ENCODE data around the gene GGA1.

- no peak for TF ChIP-seq POLR2AphosphoS5 (IDR thresholded peaks at IDR 0.05; ENCODE audit: low read depth, low read length)
- TF ChIP-seq POLR2A (IDR thresholded peaks at IDR 0.05; ENCODE audit: low read depth, low read length) = no peak
- no peak for TF ChIP-seq SPI1 (IDR thresholded peaks at IDR 0.05; ENCODE audit: low read depth, low read length)
- no peak for TF ChIP-seq TAF1 (IDR thresholded peaks at IDR 0.05; ENCODE audit: low read depth, low read length)
- no peak for TF ChIP-seq PAX5 (IDR thresholded peaks at IDR 0.05; ENCODE audit: insufficient read depth, low read length, severe bottlenecking)
Measured at GRCh38 chr22:37611207-37611606, 2.6 kb downstream of the GGA1 start.
